SK-N-MC (cell line): ENCODE measurements around the gene NABP1.
"Not testable (repeated sequence)": the region's sequence is repeated elsewhere in the genome, so short reads cannot be mapped to it uniquely, and the experiment has no call there.

Experiments used
- DNase-seq: peaks from one replicate; pipeline ENCODE4 v3.0.0-alpha.2; 2011; ENCODE audit warnings: low read depth, low spot score
- H3K27ac ChIP-seq: fragments of 200-600 bp; sonication (generic); 2 replicates; pipeline ENCODE4 v1.5.1; 2016; ENCODE audit warnings: mixed run types
- H3K36me3 ChIP-seq: fragments of 200-600 bp; sonication (generic); 2 replicates; pipeline ENCODE4 v1.6.1; 2017; ENCODE audit warnings: antibody characterized with exemption, low read length, mixed read lengths; ENCODE audit not compliant: insufficient read depth
- H3K4me3 ChIP-seq: fragments of 200-600 bp; sonication (generic); 2 replicates; pipeline ENCODE4 v1.5.1; 2016
- H3K9ac ChIP-seq: fragments of 200-600 bp; sonication (generic); 2 replicates; pipeline ENCODE4 v1.8.0; 2017; ENCODE audit warnings: mixed run types, mixed read lengths; ENCODE audit not compliant: insufficient read length
- H3K9me3 ChIP-seq: fragments of 200-600 bp; sonication (generic); 2 replicates; pipeline ENCODE4 v1.6.1; 2017; ENCODE audit warnings: low read depth, mild to moderate bottlenecking, antibody characterized with exemption, low read length, moderate library complexity, mixed read lengths
- EZH2 ChIP-seq: fragments of 200-600 bp; sonication (generic); IDR thresholded peaks from one replicate; pipeline ENCODE4 v1.6.1; 2017; ENCODE audit warnings: antibody characterized with exemption
- FOXP2 ChIP-seq: optimal IDR thresholded peaks from 2 replicates; pipeline ENCODE3; 2011; ENCODE audit warnings: mild to moderate bottlenecking, moderate library complexity; ENCODE audit not compliant: insufficient read depth; ENCODE audit errors: extremely low read length, control extremely low read depth
- POLR2AphosphoS5 ChIP-seq: IDR thresholded peaks from 2 replicates; pipeline ENCODE4 v1.6.1; 2012; ENCODE audit warnings: mild to moderate bottlenecking, low read depth, low read length, borderline replicate concordance

The NABP1 gene

GRCh38 chr2:191636586-191636985 lies 41.4 kb upstream of the NABP1 start:
- H3K27ac ChIP-seq = no peak overlapping the region
- no peaks in the 10 kb centered on the region for H3K9me3 ChIP-seq
- no peak for DNase-seq
- no peaks in the 10 kb centered on the region for H3K36me3 ChIP-seq
- TF ChIP-seq POLR2AphosphoS5 = no peak
- H3K4me3 ChIP-seq = no peak overlapping the region
- H3K9ac ChIP-seq = no peak overlapping the region

GRCh38 chr2:191637182-191638078 lies 40.5 kb upstream of the NABP1 start:
- no peaks in the 10 kb centered on the region for H3K9me3 ChIP-seq
- H3K4me3 ChIP-seq = no peak overlapping the region
- H3K36me3 ChIP-seq = no peaks in the 10 kb centered on the region
- no peak overlapping the region for H3K9ac ChIP-seq
- no peak for DNase-seq
- no peak for TF ChIP-seq POLR2AphosphoS5
- TF ChIP-seq FOXP2 = no peak
- TF ChIP-seq EZH2 = no peak
- H3K27ac ChIP-seq = no peak overlapping the region

- no peak for TF ChIP-seq EZH2
- no peak for TF ChIP-seq POLR2AphosphoS5
- TF ChIP-seq FOXP2 = no peak
- DNase-seq = no peak
- Histone ChIP-seq H3K36me3 (no peaks in the 10 kb centered on the region), H3K4me3 (no peak overlapping the region), H3K9me3 (no peaks in the 10 kb centered on the region), H3K27ac (no peak overlapping the region), H3K9ac (no peak overlapping the region)
Measured at GRCh38 chr2:191638079-191638801, 39.7 kb upstream of the NABP1 start.

- no peaks in the 10 kb centered on the region for H3K9me3 ChIP-seq
- H3K4me3 ChIP-seq = no peak overlapping the region
- H3K27ac ChIP-seq = no peak overlapping the region
- H3K9ac ChIP-seq = no peak overlapping the region
- no peaks in the 10 kb centered on the region for H3K36me3 ChIP-seq
- TF ChIP-seq EZH2 = no peak
- TF ChIP-seq POLR2AphosphoS5 = no peak
- no peak for TF ChIP-seq FOXP2
- DNase-seq = no peak
Measured at GRCh38 chr2:191638802-191639172, 39.1 kb upstream of the NABP1 start.

GRCh38 chr2:191641609-191642008 lies 36.3 kb upstream of the NABP1 start:
- DNase-seq = no peak
- TF ChIP-seq FOXP2 (no peak), EZH2 (no peak), POLR2AphosphoS5 (no peak)
- no peak overlapping the region for H3K27ac ChIP-seq
- H3K9me3 ChIP-seq = no peaks in the 10 kb centered on the region
- H3K36me3 ChIP-seq = no peaks in the 10 kb centered on the region
- H3K4me3 ChIP-seq = no peak overlapping the region
- no peak overlapping the region for H3K9ac ChIP-seq

GRCh38 chr2:191642541-191642940 lies 35.4 kb upstream of the NABP1 start:
- H3K36me3 ChIP-seq = no peaks in the 10 kb centered on the region
- TF ChIP-seq EZH2 (no peak), FOXP2 (no peak), POLR2AphosphoS5 (no peak)
- H3K9ac ChIP-seq = no peak overlapping the region
- no peak overlapping the region for H3K27ac ChIP-seq
- H3K4me3 ChIP-seq = no peak overlapping the region
- DNase-seq = no peak
- H3K9me3 ChIP-seq = no peaks in the 10 kb centered on the region

- Histone ChIP-seq H3K9me3 (no peaks in the 10 kb centered on the region), H3K27ac (no peak overlapping the region), H3K9ac (no peak overlapping the region), H3K4me3 (no peak overlapping the region), H3K36me3 (no peaks in the 10 kb centered on the region)
- no peak for DNase-seq
- TF ChIP-seq EZH2 (no peak), FOXP2 (no peak), POLR2AphosphoS5 (no peak)
Measured at GRCh38 chr2:191643429-191643828, 34.5 kb upstream of the NABP1 start.

- DNase-seq, H3K27ac ChIP-seq, H3K36me3 ChIP-seq: not testable (repeated sequence)
Measured at GRCh38 chr2:191644613-191645012, 33.3 kb upstream of the NABP1 start.

GRCh38 chr2:191645032-191645431 lies 32.9 kb upstream of the NABP1 start:
- Histone ChIP-seq H3K4me3 (no peak overlapping the region), H3K36me3 (no peaks in the 10 kb centered on the region), H3K9me3 (no peaks in the 10 kb centered on the region), H3K9ac (no peak overlapping the region), H3K27ac (no peak overlapping the region)
- DNase-seq = no peak
- no peak for TF ChIP-seq FOXP2
- TF ChIP-seq POLR2AphosphoS5 = no peak
- TF ChIP-seq EZH2 = no peak

More at GRCh38 chr2:191644613-191645012, 33.3 kb upstream of the NABP1 start:
- H3K4me3 ChIP-seq, H3K9me3 ChIP-seq, H3K9ac ChIP-seq: not testable (repeated sequence)
